HEK293 (cell line): ENCODE data around the gene CAMK2G.

Experiments
- CTCF ChIA-PET: fragments of 350-600 bp; formaldehyde crosslinking; extraction: SDS; loops from one replicate; lab custom pipeline; 2021; ENCODE audit warnings: antibody characterized with exemption; lab: Yijun Ruan, JAX
- POLR2A ChIA-PET: fragments of 300-600 bp; formaldehyde crosslinking; extraction: SDS; loops from one replicate; lab custom pipeline; 2020; ENCODE audit warnings: antibody characterized with exemption, inconsistent platforms; lab: Yijun Ruan, JAX
- H3K27ac ChIP-seq: fragments of 200-500 bp; sonication (Bioruptor generic); 2 replicates; pipeline ENCODE4 v1.5.1; 2014; ENCODE audit warnings: low read depth, low read length, control low read depth, inconsistent platforms; ENCODE audit errors: extremely low read depth
- H3K36me3 ChIP-seq, 2 experiments: fragments of 200-500 bp in 1 of 2; sonication (Bioruptor generic) in 1 of 2; 1 replicate in 1 of 2; 2 replicates in 1 of 2; pipeline ENCODE4 v1.5.1; 2014 to 2017; ENCODE audit warnings: inconsistent platforms in 2 of 2, low read length in 2 of 2; ENCODE audit not compliant: control insufficient read depth in 2 of 2, insufficient read depth in 1 of 2
- H3K4me1 ChIP-seq: fragments of 200-500 bp; sonication (Bioruptor generic); 2 replicates; pipeline ENCODE4 v1.5.1; 2014; ENCODE audit warnings: mild to moderate bottlenecking, low read length, inconsistent platforms; ENCODE audit not compliant: control insufficient read depth, insufficient read depth
- H3K4me3 ChIP-seq: 2 replicates; pipeline ENCODE4 v1.5.1; 2011; ENCODE audit warnings: low read depth, mild to moderate bottlenecking, control low read depth, low read length, moderate library complexity
- H3K9me3 ChIP-seq: fragments of 200-500 bp; sonication (Bioruptor generic); 2 replicates; pipeline ENCODE4 v1.5.1; 2014; ENCODE audit warnings: low read depth, low read length, inconsistent platforms; ENCODE audit not compliant: control insufficient read depth, insufficient read depth
- MZF1 ChIP-seq: fragments of 450-650 bp; formaldehyde crosslinking; IDR thresholded peaks from 2 replicates; pipeline ENCODE4 v1.5.1; 2017; ENCODE audit warnings: missing biosample characterization, missing genetic modification characterization, borderline replicate concordance
- ZBTB17 ChIP-seq: fragments of 450-650 bp; formaldehyde crosslinking; IDR thresholded peaks from 2 replicates; pipeline ENCODE4 v1.5.1; 2016; ENCODE audit warnings: missing biosample characterization, missing genetic modification characterization
- ZNF423 ChIP-seq: fragments of 450-650 bp; formaldehyde crosslinking; IDR thresholded peaks from 2 replicates; pipeline ENCODE4 v1.5.1; 2016; ENCODE audit warnings: missing biosample characterization, missing genetic modification characterization
- ZNF530 ChIP-seq: fragments of 450-650 bp; formaldehyde crosslinking; IDR thresholded peaks from 2 replicates; pipeline ENCODE4 v1.5.1; 2016; ENCODE audit warnings: low read depth, missing biosample characterization, missing genetic modification characterization
- ZNF558 ChIP-seq: fragments of 450-650 bp; formaldehyde crosslinking; IDR thresholded peaks from 2 replicates; pipeline ENCODE4 v1.5.1; 2016; ENCODE audit warnings: missing biosample characterization, missing genetic modification characterization
- ZNF560 ChIP-seq: fragments of 450-650 bp; formaldehyde crosslinking; IDR thresholded peaks from 2 replicates; pipeline ENCODE4 v1.5.1; 2017; ENCODE audit warnings: missing biosample characterization, missing genetic modification characterization, borderline replicate concordance
- ZNF561 ChIP-seq: fragments of 450-650 bp; IDR thresholded peaks from 2 replicates; pipeline ENCODE4 v1.5.1; 2018; ENCODE audit warnings: missing biosample characterization, missing genetic modification characterization, borderline replicate concordance
- ZNF621 ChIP-seq: fragments of 450-650 bp; formaldehyde crosslinking; IDR thresholded peaks from 2 replicates; pipeline ENCODE4 v1.5.1; 2017; ENCODE audit warnings: missing biosample characterization, missing genetic modification characterization
- ZNF626 ChIP-seq: fragments of 450-650 bp; sonication (Bioruptor Pico); formaldehyde crosslinking; IDR thresholded peaks from 2 replicates; pipeline ENCODE4 v1.5.1; 2018; ENCODE audit warnings: missing biosample characterization, missing genetic modification characterization, inconsistent platforms
- ZNF664 ChIP-seq: fragments of 450-650 bp; formaldehyde crosslinking; IDR thresholded peaks from 2 replicates; pipeline ENCODE4 v1.5.1; 2016; ENCODE audit warnings: missing biosample characterization, missing genetic modification characterization
- TF ChIP-seq, protein P1 (sequence below): fragments of 450-650 bp; formaldehyde crosslinking; IDR thresholded peaks from 2 replicates; pipeline ENCODE4 v1.5.1; 2017; ENCODE audit warnings: missing biosample characterization, missing genetic modification characterization
- TF ChIP-seq, protein P2 (sequence below): fragments of 450-650 bp; formaldehyde crosslinking; conservative IDR thresholded peaks from 2 replicates; pipeline ENCODE4 v1.5.1; 2016; ENCODE audit warnings: low read depth, missing biosample characterization, missing genetic modification characterization
- TF ChIP-seq, protein P3 (sequence below): fragments of 450-650 bp; formaldehyde crosslinking; conservative IDR thresholded peaks from 2 replicates; pipeline ENCODE4 v1.5.1; 2016; ENCODE audit warnings: low read depth, missing biosample characterization, missing genetic modification characterization
- TF ChIP-seq, protein P4 (sequence below): fragments of 450-650 bp; formaldehyde crosslinking; IDR thresholded peaks from 2 replicates; pipeline ENCODE4 v1.5.1; 2016; ENCODE audit warnings: missing biosample characterization, missing genetic modification characterization, borderline replicate concordance

CAMK2G gene

DNA sequence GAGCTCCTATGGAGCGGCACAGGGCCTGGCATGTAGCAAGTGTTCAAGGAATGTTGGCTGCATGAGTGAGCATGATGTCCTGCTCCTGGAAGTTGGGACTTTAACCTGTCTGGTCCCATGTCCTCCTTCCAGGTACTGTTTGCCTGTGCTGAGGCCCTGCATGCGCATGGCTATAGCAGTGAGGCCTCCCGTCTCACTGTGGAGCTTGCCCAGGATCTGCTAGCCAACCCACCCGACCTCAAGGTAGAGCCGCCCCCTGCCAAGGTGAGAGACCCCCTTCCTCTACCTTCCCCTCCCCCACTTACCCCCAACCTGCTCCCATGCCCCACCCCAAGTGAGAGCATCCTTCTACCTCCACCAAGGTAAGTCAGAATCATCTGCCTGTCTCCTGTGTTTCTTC, 80.9 kb downstream of the CAMK2G start (continued):
- TF ChIP-seq, protein P1, sequence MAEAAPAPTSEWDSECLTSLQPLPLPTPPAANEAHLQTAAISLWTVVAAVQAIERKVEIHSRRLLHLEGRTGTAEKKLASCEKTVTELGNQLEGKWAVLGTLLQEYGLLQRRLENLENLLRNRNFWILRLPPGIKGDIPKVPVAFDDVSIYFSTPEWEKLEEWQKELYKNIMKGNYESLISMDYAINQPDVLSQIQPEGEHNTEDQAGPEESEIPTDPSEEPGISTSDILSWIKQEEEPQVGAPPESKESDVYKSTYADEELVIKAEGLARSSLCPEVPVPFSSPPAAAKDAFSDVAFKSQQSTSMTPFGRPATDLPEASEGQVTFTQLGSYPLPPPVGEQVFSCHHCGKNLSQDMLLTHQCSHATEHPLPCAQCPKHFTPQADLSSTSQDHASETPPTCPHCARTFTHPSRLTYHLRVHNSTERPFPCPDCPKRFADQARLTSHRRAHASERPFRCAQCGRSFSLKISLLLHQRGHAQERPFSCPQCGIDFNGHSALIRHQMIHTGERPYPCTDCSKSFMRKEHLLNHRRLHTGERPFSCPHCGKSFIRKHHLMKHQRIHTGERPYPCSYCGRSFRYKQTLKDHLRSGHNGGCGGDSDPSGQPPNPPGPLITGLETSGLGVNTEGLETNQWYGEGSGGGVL: no peak
- no peak for TF ChIP-seq ZNF626
- TF ChIP-seq, protein P2, sequence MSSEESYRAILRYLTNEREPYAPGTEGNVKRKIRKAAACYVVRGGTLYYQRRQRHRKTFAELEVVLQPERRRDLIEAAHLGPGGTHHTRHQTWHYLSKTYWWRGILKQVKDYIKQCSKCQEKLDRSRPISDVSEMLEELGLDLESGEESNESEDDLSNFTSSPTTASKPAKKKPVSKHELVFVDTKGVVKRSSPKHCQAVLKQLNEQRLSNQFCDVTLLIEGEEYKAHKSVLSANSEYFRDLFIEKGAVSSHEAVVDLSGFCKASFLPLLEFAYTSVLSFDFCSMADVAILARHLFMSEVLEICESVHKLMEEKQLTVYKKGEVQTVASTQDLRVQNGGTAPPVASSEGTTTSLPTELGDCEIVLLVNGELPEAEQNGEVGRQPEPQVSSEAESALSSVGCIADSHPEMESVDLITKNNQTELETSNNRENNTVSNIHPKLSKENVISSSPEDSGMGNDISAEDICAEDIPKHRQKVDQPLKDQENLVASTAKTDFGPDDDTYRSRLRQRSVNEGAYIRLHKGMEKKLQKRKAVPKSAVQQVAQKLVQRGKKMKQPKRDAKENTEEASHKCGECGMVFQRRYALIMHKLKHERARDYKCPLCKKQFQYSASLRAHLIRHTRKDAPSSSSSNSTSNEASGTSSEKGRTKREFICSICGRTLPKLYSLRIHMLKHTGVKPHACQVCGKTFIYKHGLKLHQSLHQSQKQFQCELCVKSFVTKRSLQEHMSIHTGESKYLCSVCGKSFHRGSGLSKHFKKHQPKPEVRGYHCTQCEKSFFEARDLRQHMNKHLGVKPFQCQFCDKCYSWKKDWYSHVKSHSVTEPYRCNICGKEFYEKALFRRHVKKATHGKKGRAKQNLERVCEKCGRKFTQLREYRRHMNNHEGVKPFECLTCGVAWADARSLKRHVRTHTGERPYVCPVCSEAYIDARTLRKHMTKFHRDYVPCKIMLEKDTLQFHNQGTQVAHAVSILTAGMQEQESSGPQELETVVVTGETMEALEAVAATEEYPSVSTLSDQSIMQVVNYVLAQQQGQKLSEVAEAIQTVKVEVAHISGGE (tag by site-specific recombination): no peak
- no peak for TF ChIP-seq ZBTB17 (tag by site-specific recombination)
- no peak for TF ChIP-seq ZNF530 (tag by site-specific recombination)
- no peak for TF ChIP-seq ZNF621 (tag by site-specific recombination)
- TF ChIP-seq, all 188 proteins: peak for 0

DNA sequence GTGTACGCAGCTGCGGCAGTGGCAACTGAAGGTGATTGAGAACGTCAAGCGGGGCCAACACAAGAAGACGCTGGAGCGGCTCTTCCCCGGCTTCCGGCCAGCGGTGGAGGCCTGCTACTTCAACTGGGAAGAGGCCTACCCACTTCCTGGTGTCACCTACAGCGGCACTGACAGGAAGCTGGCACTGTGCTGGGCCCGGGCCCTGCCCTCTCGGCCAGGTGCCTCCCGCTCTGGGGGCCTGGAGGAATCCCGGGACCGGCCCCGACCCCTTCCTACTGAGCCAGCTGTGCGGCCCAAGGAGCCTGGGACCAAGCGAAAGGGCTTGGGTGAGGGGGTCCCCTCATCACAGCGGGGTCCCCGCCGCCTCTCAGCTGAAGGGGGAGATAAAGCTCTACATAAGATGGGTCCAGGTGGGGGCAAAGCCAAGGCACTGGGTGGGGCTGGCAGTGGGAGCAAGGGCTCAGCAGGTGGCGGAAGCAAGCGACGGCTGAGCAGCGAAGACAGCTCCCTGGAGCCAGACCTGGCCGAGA, 82.4 kb downstream of the CAMK2G start:
- TF ChIP-seq ZNF561 (tag by site-specific recombination) (no peak), ZNF664 (no peak), ZNF626 (no peak), ZBTB17 (tag by site-specific recombination) (no peak), ZNF423 (tag by site-specific recombination) (no peak), ZNF560 (tag by site-specific recombination) (no peak), MZF1 (tag by site-specific recombination) (no peak), ZNF558 (tag by site-specific recombination) (no peak)
- TF ChIP-seq, protein P3, sequence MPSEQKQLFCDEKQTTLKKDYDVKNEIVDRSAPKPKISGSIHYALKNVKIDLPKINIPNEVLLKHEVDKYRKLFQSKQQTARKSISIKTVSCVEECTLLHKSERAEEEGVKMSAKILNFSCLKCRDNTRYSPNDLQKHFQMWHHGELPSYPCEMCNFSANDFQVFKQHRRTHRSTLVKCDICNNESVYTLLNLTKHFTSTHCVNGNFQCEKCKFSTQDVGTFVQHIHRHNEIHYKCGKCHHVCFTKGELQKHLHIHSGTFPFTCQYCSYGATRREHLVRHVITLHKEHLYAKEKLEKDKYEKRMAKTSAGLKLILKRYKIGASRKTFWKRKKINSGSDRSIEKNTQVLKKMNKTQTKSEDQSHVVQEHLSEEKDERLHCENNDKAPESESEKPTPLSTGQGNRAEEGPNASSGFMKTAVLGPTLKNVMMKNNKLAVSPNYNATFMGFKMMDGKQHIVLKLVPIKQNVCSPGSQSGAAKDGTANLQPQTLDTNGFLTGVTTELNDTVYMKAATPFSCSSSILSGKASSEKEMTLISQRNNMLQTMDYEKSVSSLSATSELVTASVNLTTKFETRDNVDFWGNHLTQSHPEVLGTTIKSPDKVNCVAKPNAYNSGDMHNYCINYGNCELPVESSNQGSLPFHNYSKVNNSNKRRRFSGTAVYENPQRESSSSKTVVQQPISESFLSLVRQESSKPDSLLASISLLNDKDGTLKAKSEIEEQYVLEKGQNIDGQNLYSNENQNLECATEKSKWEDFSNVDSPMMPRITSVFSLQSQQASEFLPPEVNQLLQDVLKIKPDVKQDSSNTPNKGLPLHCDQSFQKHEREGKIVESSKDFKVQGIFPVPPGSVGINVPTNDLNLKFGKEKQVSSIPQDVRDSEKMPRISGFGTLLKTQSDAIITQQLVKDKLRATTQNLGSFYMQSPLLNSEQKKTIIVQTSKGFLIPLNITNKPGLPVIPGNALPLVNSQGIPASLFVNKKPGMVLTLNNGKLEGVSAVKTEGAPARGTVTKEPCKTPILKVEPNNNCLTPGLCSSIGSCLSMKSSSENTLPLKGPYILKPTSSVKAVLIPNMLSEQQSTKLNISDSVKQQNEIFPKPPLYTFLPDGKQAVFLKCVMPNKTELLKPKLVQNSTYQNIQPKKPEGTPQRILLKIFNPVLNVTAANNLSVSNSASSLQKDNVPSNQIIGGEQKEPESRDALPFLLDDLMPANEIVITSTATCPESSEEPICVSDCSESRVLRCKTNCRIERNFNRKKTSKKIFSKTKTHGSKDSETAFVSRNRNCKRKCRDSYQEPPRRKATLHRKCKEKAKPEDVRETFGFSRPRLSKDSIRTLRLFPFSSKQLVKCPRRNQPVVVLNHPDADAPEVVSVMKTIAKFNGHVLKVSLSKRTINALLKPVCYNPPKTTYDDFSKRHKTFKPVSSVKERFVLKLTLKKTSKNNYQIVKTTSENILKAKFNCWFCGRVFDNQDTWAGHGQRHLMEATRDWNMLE (tag by site-specific recombination): no peak
- TF ChIP-seq, protein P4, sequence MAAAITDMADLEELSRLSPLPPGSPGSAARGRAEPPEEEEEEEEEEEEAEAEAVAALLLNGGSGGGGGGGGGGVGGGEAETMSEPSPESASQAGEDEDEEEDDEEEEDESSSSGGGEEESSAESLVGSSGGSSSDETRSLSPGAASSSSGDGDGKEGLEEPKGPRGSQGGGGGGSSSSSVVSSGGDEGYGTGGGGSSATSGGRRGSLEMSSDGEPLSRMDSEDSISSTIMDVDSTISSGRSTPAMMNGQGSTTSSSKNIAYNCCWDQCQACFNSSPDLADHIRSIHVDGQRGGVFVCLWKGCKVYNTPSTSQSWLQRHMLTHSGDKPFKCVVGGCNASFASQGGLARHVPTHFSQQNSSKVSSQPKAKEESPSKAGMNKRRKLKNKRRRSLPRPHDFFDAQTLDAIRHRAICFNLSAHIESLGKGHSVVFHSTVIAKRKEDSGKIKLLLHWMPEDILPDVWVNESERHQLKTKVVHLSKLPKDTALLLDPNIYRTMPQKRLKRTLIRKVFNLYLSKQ (tag by site-specific recombination): no peak
- TF ChIP-seq, all 188 proteins: peak for 0
- Histone ChIP-seq H3K4me1 (no peaks in the 10 kb centered on the region), H3K27ac (no peak overlapping the region), H3K4me3 (no peak overlapping the region), H3K9me3 (no peaks in the 10 kb centered on the region), H3K36me3 (peaks cover 16 to 91% of the 10 kb centered on the region in 2 experiments)
- CTCF ChIA-PET: no interaction called here
- POLR2A ChIA-PET: no interaction called here
